SK-N-SH (cell line): Measurements from ENCODE around the gene PARD3. TPM values are rescaled to one million over a fixed set of nuclear protein-coding genes. Genes with fewer than 3 reads are reported as not detected.

Experiments
- CTCF ChIA-PET: fragments of 300-600, 350-600 bp; formaldehyde crosslinking; extraction: SDS; loops from one replicate; lab custom pipeline; 2021; lab: Yijun Ruan, JAX
- POLR2A ChIA-PET: fragments of 350-600 bp; sonication (Branson Sonifier 250); formaldehyde crosslinking; extraction: SDS; loops from one replicate; lab custom pipeline; 2020; ENCODE audit warnings: antibody characterized with exemption, inconsistent platforms; lab: Yijun Ruan, JAX
- DNase-seq: peaks from one replicate; pipeline ENCODE4 v3.0.0; 2012
- H2AFZ ChIP-seq: fragments of 200-600 bp; sonication (generic); 2 replicates; pipeline ENCODE4 v1.8.1; 2016; ENCODE audit warnings: antibody characterized with exemption, mild to moderate bottlenecking, low read depth
- H3F3A ChIP-seq: fragments of 200-600 bp; sonication (generic); replicated peaks from 2 replicates; pipeline ENCODE3; 2016; ENCODE audit warnings: antibody characterized with exemption, mild to moderate bottlenecking; ENCODE audit not compliant: insufficient read depth
- H3K27ac ChIP-seq, 2 experiments: fragments of 200-500 bp in 1 of 2; fragments of 200-600 bp in 1 of 2; sonication (Bioruptor generic) in 1 of 2; sonication (generic), shearing (Covaris generic) in 1 of 2; 2 replicates each; pipeline versions ENCODE4 v1.5.1 to v1.6.1; 2014 to 2016; ENCODE audit warnings: low read depth in 2 of 2, inconsistent platforms in 1 of 2, low read length in 1 of 2, mild to moderate bottlenecking in 1 of 2, mixed read lengths in 1 of 2
- H3K27me3 ChIP-seq: fragments of 200-600 bp; sonication (generic), shearing (Covaris generic); 2 replicates; pipeline ENCODE4 v1.6.1; 2016; ENCODE audit warnings: mixed run types; ENCODE audit not compliant: insufficient read depth
- H3K36me3 ChIP-seq, 2 experiments: fragments of 200-500 bp in 1 of 2; fragments of 200-600 bp in 1 of 2; sonication (Bioruptor generic) in 1 of 2; sonication (generic) in 1 of 2; replicated peaks in 1 of 2; 2 replicates each; pipeline versions ENCODE3 to v1.5.1; 2014 to 2016; ENCODE audit warnings: low read length in 1 of 2, mild to moderate bottlenecking in 1 of 2; ENCODE audit not compliant: insufficient read depth in 2 of 2, control insufficient read depth in 1 of 2
- H3K4me1 ChIP-seq, 2 experiments: fragments of 200-500 bp in 1 of 2; fragments of 200-600 bp in 1 of 2; sonication (Bioruptor generic) in 1 of 2; sonication (generic), shearing (Covaris generic) in 1 of 2; 2 replicates each; pipeline versions ENCODE4 v1.5.1 to v1.6.1; 2014 to 2016; ENCODE audit warnings: low read depth in 1 of 2, low read length in 1 of 2, mixed run types in 1 of 2; ENCODE audit not compliant: insufficient read depth in 2 of 2, control insufficient read depth in 1 of 2
- H3K4me2 ChIP-seq: fragments of 200-600 bp; sonication (generic), shearing (Covaris generic); 2 replicates; pipeline ENCODE4 v1.6.1; 2017; ENCODE audit warnings: mixed run types
- H3K4me3 ChIP-seq, 2 experiments: fragments of 200-500 bp in 1 of 2; fragments of 200-600 bp in 1 of 2; sonication (Bioruptor generic) in 1 of 2; sonication (generic), shearing (Covaris generic) in 1 of 2; 2 replicates each; pipeline versions ENCODE4 v1.5.1 to v1.8.1; 2014 to 2016; ENCODE audit warnings: low read depth in 2 of 2, inconsistent platforms in 1 of 2, low read length in 1 of 2, mild to moderate bottlenecking in 1 of 2, mixed read lengths in 1 of 2, moderate library complexity in 1 of 2
- H3K79me2 ChIP-seq: fragments of 200-600 bp; sonication (generic); 2 replicates; pipeline ENCODE4 v1.8.1; 2017; ENCODE audit warnings: mild to moderate bottlenecking; ENCODE audit not compliant: insufficient read depth
- H3K9ac ChIP-seq: fragments of 200-600 bp; sonication (generic); 2 replicates; pipeline ENCODE4 v1.6.1; 2017; ENCODE audit warnings: mixed run types
- H3K9me2 ChIP-seq: fragments of 200-600 bp; sonication (generic); 2 replicates; pipeline ENCODE4 v1.6.1; 2017; ENCODE audit warnings: mixed run types
- H3K9me3 ChIP-seq: fragments of 200-600 bp; sonication (generic); 2 replicates; pipeline ENCODE4 v1.6.1; 2017; ENCODE audit warnings: mixed run types, mild to moderate bottlenecking, moderate library complexity
- H4K20me1 ChIP-seq: fragments of 200-600 bp; sonication (generic); 2 replicates; pipeline ENCODE4 v1.6.1; 2017; ENCODE audit warnings: mild to moderate bottlenecking, mixed run types; ENCODE audit not compliant: insufficient read depth
- FOSL2 ChIP-seq: IDR thresholded peaks from 2 replicates; pipeline ENCODE4 v1.4.0; 2012; ENCODE audit warnings: low read depth, mild to moderate bottlenecking, moderate library complexity, borderline replicate concordance
- GATA2 ChIP-seq: sonication (generic); formaldehyde crosslinking; IDR thresholded peaks from 2 replicates; pipeline ENCODE4 v1.5.0; 2020; ENCODE audit warnings: mild to moderate bottlenecking, missing genetic modification reagents
- POLR2AphosphoS5 ChIP-seq: IDR thresholded peaks from 2 replicates; pipeline ENCODE4 v1.6.1; 2012; ENCODE audit warnings: low read depth, low read length
- RAD21 ChIP-seq: IDR thresholded peaks from 2 replicates; pipeline ENCODE4 v1.6.1; 2012; ENCODE audit warnings: mild to moderate bottlenecking, low read length
- RFX5 ChIP-seq: IDR thresholded peaks from 2 replicates; pipeline ENCODE4 v1.6.1; 2012; ENCODE audit warnings: mild to moderate bottlenecking, improper control_type of control experiment, low read length
- TAF1 ChIP-seq: IDR thresholded peaks from 2 replicates; pipeline ENCODE4 v1.6.1; 2012; ENCODE audit warnings: low read depth, mild to moderate bottlenecking, low read length, moderate library complexity, borderline replicate concordance
- TCF12 ChIP-seq: IDR thresholded peaks from 2 replicates; pipeline ENCODE4 v1.4.0; 2012
- TEAD4 ChIP-seq: IDR thresholded peaks from 2 replicates; pipeline ENCODE4 v1.4.0; 2012; ENCODE audit warnings: mild to moderate bottlenecking, borderline replicate concordance; ENCODE audit not compliant: insufficient read depth
- WGBS: methylation state at CpG from one replicate; pipeline ENCODE4 v1.1.6; 2017; ENCODE audit warnings: low lambda C conversion rate; 5-methylcytosine and 5-hydroxymethylcytosine counted together
- polyA plus RNA-seq, 3 experiments: library from polyadenylated mRNA; depleted of rRNA; stranded (reverse); fragments of >200 nt; gene quantifications; 2 replicates each; pipeline ENCODE4 v1.2.3, GENCODE V29; 2012
- TF ChIP-seq, protein P1 (sequence below): fragments of 150-350 bp; IDR thresholded peaks from 2 replicates; pipeline ENCODE4 v1.6.1; 2016; ENCODE audit warnings: mild to moderate bottlenecking, low read depth, low read length
- TF ChIP-seq, protein P2 (sequence below): IDR thresholded peaks from 2 replicates; pipeline ENCODE4 v1.6.1; 2012; ENCODE audit warnings: mild to moderate bottlenecking, low read depth, low read length, moderate library complexity
- TF ChIP-seq, protein P3 (sequence below): IDR thresholded peaks from 2 replicates; pipeline ENCODE4 v1.4.0; 2012; ENCODE audit warnings: low read depth

The PARD3 gene
- polyA plus RNA-seq, 1 of the 3 experiments (the other 2 are of a cell fraction) = 29.4 TPM

DNA sequence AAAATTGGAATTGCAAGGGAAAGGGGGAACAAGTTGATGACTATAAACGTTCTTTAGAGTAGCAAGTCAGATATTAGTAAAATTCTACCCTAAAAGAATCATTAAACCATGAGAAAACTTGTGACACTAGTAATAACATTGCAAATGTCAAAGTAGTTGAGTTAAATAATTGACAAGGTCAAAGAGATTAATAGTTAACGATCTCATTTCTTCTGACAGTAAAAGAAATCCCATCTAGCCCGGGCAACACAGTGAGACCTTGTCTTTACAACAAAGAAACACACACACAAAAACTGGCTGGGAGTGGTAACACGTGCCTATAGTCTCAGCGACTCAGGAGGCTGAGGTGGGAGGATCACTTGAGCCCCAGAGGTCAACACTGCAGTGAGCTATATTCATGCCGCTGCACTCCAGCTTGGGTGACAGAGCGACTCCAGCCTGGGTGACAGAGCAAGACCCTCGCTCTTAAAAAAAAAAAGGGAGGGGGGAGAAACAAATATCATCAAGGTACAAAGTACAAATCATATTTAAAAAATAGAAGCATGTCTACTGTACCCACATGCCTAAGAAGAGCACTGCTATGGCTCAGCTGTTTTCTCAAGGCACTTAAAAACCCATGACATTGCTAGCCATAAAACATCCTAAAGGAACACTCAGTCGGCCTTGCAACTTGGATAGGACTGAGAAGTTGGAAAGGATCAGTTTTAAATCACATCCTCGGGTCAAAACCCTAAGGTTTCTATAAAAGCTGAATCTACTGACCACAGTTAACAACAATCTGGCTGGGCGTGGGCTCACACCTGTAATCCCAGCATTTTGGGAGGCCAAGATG lies 401.1 kb downstream of the PARD3 start:
- no peaks in the 10 kb centered on the region for H3K36me3 ChIP-seq
- ChIA-PET CTCF (no interaction called here), POLR2A (no interaction called here)
- no peaks in the 10 kb centered on the region for H3K9me2 ChIP-seq
- no peak overlapping the region for H3K4me3 ChIP-seq
- no peaks in the 10 kb centered on the region for H3F3A ChIP-seq
- no peak overlapping the region for H2AFZ ChIP-seq
- H3K27ac ChIP-seq = no peak overlapping the region
- no peak overlapping the region for H3K4me2 ChIP-seq
- H3K9me3 ChIP-seq = no peaks in the 10 kb centered on the region; the same call in 1 of the 2 replicates
- 92% methylated on average over 10 of the region's 11 CpGs for WGBS
- no peak for DNase-seq
- no peak overlapping the region for H3K9ac ChIP-seq
- H3K4me1 ChIP-seq = no peaks in the 10 kb centered on the region; a peak in 1 of 4 replicates
- H3K27me3 ChIP-seq = no peaks in the 10 kb centered on the region
- no peaks in the 10 kb centered on the region; the same call in 1 of the 2 replicates for H3K79me2 ChIP-seq
- TF ChIP-seq, protein P1, sequence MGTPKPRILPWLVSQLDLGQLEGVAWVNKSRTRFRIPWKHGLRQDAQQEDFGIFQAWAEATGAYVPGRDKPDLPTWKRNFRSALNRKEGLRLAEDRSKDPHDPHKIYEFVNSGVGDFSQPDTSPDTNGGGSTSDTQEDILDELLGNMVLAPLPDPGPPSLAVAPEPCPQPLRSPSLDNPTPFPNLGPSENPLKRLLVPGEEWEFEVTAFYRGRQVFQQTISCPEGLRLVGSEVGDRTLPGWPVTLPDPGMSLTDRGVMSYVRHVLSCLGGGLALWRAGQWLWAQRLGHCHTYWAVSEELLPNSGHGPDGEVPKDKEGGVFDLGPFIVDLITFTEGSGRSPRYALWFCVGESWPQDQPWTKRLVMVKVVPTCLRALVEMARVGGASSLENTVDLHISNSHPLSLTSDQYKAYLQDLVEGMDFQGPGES = no peak
- TF ChIP-seq FOSL2 (no peak), TCF12 (no peak), TAF1 (no peak), RAD21 (no peak), TEAD4 (no peak), RFX5 (no peak), POLR2AphosphoS5 (no peak)
- TF ChIP-seq, protein P2, sequence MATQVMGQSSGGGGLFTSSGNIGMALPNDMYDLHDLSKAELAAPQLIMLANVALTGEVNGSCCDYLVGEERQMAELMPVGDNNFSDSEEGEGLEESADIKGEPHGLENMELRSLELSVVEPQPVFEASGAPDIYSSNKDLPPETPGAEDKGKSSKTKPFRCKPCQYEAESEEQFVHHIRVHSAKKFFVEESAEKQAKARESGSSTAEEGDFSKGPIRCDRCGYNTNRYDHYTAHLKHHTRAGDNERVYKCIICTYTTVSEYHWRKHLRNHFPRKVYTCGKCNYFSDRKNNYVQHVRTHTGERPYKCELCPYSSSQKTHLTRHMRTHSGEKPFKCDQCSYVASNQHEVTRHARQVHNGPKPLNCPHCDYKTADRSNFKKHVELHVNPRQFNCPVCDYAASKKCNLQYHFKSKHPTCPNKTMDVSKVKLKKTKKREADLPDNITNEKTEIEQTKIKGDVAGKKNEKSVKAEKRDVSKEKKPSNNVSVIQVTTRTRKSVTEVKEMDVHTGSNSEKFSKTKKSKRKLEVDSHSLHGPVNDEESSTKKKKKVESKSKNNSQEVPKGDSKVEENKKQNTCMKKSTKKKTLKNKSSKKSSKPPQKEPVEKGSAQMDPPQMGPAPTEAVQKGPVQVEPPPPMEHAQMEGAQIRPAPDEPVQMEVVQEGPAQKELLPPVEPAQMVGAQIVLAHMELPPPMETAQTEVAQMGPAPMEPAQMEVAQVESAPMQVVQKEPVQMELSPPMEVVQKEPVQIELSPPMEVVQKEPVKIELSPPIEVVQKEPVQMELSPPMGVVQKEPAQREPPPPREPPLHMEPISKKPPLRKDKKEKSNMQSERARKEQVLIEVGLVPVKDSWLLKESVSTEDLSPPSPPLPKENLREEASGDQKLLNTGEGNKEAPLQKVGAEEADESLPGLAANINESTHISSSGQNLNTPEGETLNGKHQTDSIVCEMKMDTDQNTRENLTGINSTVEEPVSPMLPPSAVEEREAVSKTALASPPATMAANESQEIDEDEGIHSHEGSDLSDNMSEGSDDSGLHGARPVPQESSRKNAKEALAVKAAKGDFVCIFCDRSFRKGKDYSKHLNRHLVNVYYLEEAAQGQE = no peak
- TF ChIP-seq, protein P3, sequence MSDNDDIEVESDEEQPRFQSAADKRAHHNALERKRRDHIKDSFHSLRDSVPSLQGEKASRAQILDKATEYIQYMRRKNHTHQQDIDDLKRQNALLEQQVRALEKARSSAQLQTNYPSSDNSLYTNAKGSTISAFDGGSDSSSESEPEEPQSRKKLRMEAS = no peak
- no peaks in the 10 kb centered on the region for H4K20me1 ChIP-seq

DNA sequence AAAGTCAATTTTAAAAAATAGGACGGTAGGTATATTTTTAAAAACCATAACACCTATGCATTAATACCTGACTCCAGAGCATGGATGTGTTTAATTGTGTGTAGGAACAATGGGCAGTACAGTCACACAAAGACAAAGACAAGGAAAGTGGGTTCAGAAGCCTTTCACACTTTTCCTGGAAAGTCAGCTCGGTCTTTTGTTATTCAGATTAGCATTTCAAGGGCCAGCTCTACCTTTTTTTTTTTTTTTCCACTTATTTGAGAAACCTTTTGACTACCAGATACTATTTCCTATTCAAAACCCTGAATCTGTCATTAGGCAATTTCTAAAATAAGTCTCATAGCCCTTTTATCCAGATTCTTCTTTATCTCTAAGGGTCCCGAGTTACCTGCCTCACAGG lies 401.9 kb downstream of the PARD3 start:
- Histone ChIP-seq H3K4me3 (no peak overlapping the region), H3K9me3 (no peaks in the 10 kb centered on the region; the same call in 1 of the 2 replicates), H2AFZ (no peak overlapping the region), H4K20me1 (no peaks in the 10 kb centered on the region), H3K27ac (no peak overlapping the region), H3K27me3 (no peaks in the 10 kb centered on the region), H3K36me3 (no peaks in the 10 kb centered on the region), H3K9ac (no peak overlapping the region), H3K9me2 (no peaks in the 10 kb centered on the region), H3K4me1 (no peaks in the 10 kb centered on the region; a peak in 1 of 4 replicates), H3K4me2 (no peak overlapping the region), H3F3A (no peaks in the 10 kb centered on the region), H3K79me2 (no peaks in the 10 kb centered on the region; the same call in 1 of the 2 replicates)
- ChIA-PET CTCF (no interaction called here), POLR2A (no interaction called here)
- no peak for TF ChIP-seq GATA2 (CRISPR knock-in tag)
- 96% methylated on average over 3 of the region's 3 CpGs for WGBS
- DNase-seq = no peak
